Chondrocyte (in vitro differentiated cells): ENCODE results near the gene TEKT2. TPM values are rescaled to one million over a fixed set of nuclear protein-coding genes. Genes with fewer than 3 reads are reported as not detected.
A peak's percentile ranks its signal among the peaks of the same experiment; 100 is the strongest.

ENCODE experiments used
- DNase-seq: peaks from one replicate; pipeline ENCODE4 v3.0.0; 2021; ENCODE audit warnings: mixed read lengths, low spot score
- H3K27ac Mint-ChIP-seq: one replicate; pipeline ENCODE4 v1.8.0; 2021; ENCODE audit warnings: mild to moderate bottlenecking, moderate library complexity, mixed read lengths; ENCODE audit not compliant: unreplicated experiment
- H3K27me3 Mint-ChIP-seq: 2 replicates; pipeline ENCODE4 v1.8.0; 2021; ENCODE audit warnings: low read depth, mixed read lengths
- H3K36me3 Mint-ChIP-seq: 2 replicates; pipeline ENCODE4 v1.8.0; 2021; ENCODE audit warnings: low read depth, mixed read lengths
- H3K4me1 Mint-ChIP-seq: 2 replicates; pipeline ENCODE4 v1.8.0; 2021; ENCODE audit warnings: low read depth, mild to moderate bottlenecking, mixed read lengths
- H3K4me3 Mint-ChIP-seq: one replicate; pipeline ENCODE4 v1.8.0; 2021; ENCODE audit warnings: mild to moderate bottlenecking, moderate library complexity, mixed read lengths; ENCODE audit not compliant: unreplicated experiment
- H3K9me3 Mint-ChIP-seq: 2 replicates; pipeline ENCODE4 v1.8.0; 2021; ENCODE audit warnings: low read depth, mixed read lengths
- total RNA-seq: library from RNA; stranded (reverse); gene quantifications from 3 replicates; pipeline ENCODE4 v1.2.1, GENCODE V29; 2021
- TF ChIP-seq, protein P1 (sequence below): fragments of 200-600 bp; sonication (generic); IDR thresholded peaks from 2 replicates; pipeline ENCODE4 v1.5.0; 2021; ENCODE audit warnings: antibody characterized with exemption, mild to moderate bottlenecking, moderate library complexity

TEKT2 gene
- total RNA-seq, 1 donor from 2014 or later = 0.17 TPM

DNA sequence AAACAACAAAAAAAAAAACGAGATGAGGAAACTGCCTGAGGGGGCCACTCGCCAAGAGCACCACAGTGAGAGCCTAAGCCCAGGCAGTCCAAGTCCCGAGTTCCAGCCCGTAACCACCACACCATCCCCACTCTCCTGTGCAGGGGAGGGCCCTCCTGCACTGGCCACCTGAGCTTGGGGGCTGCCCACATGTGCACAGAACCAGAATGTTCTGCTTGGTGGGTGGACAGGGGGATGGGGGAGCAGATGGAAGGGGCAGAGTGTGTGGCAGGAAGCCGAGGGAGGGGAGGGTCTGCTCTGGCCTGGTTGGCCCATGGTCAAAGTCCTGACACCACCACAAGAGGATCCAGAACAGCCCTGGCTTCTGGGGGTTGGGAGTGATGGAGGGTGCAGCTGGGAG is 22.4 kb downstream of the TEKT2 start:
- H3K36me3 Mint-ChIP-seq = no peaks in the 10 kb centered on the region
- H3K4me3 Mint-ChIP-seq = no peak overlapping the region
- peak overlapping the region; percentile 74 for H3K27ac Mint-ChIP-seq
- TF ChIP-seq, protein P1, sequence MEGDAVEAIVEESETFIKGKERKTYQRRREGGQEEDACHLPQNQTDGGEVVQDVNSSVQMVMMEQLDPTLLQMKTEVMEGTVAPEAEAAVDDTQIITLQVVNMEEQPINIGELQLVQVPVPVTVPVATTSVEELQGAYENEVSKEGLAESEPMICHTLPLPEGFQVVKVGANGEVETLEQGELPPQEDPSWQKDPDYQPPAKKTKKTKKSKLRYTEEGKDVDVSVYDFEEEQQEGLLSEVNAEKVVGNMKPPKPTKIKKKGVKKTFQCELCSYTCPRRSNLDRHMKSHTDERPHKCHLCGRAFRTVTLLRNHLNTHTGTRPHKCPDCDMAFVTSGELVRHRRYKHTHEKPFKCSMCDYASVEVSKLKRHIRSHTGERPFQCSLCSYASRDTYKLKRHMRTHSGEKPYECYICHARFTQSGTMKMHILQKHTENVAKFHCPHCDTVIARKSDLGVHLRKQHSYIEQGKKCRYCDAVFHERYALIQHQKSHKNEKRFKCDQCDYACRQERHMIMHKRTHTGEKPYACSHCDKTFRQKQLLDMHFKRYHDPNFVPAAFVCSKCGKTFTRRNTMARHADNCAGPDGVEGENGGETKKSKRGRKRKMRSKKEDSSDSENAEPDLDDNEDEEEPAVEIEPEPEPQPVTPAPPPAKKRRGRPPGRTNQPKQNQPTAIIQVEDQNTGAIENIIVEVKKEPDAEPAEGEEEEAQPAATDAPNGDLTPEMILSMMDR = no peak
- H3K4me1 Mint-ChIP-seq = peaks cover 38% of the 10 kb centered on the region
- H3K9me3 Mint-ChIP-seq = no peaks in the 10 kb centered on the region
- DNase-seq = no peak
- no peaks in the 10 kb centered on the region for H3K27me3 Mint-ChIP-seq

DNA sequence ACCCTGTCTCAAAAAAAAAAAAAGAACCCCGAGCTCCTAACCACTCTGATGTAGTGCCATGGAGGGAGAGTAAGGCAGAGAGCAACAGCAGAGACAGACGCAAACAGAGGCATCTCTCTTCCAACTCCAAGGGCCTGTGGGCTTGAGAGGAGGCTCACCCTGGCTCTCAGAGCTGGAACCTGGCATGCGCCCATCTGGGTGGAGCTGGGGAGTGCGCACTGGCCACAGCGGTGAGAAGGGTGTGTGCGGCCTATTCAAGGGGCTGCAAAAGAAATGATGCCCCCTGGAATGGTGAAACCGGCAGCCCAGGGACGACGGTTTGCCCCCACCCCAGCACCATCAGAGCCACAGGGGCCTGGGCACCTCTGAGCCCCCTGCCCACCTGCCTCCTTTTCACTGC is 23.5 kb downstream of the TEKT2 start:
- H3K27ac Mint-ChIP-seq = no peak overlapping the region
- no peaks in the 10 kb centered on the region for H3K36me3 Mint-ChIP-seq
- H3K27me3 Mint-ChIP-seq = no peaks in the 10 kb centered on the region
- H3K4me1 Mint-ChIP-seq = peaks cover 39% of the 10 kb centered on the region
- no peak overlapping the region for H3K4me3 Mint-ChIP-seq
- TF ChIP-seq, protein P1 = no peak
- peak; percentile 75 for DNase-seq
- H3K9me3 Mint-ChIP-seq = no peaks in the 10 kb centered on the region

DNA sequence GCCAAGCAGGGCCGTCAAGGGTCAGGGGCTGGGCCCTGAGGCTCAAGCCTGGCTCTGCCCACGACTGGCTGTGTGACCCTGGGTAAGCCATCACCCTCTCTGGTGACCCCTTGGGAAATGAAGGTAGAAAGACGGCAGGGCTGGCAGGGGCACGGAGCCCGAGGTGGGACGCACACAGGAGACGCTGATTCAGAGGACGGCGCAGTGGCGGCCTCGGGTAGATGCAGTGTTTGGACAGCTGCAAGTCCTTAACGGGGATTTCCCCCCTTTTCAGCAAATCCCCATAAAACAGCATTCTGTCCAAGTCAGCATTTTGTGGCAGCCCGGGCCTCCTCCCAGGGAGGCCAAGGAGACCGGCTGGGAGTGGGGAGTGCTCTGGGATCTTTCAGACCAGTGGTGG is 24.4 kb downstream of the TEKT2 start:
- H3K9me3 Mint-ChIP-seq = no peaks in the 10 kb centered on the region
- TF ChIP-seq, protein P1 = no peak
- H3K27me3 Mint-ChIP-seq = no peaks in the 10 kb centered on the region
- peaks cover 39% of the 10 kb centered on the region for H3K4me1 Mint-ChIP-seq
- H3K4me3 Mint-ChIP-seq = no peak overlapping the region
- H3K27ac Mint-ChIP-seq = peak overlapping the region; percentile 80
- DNase-seq = peak; percentile 66
- H3K36me3 Mint-ChIP-seq = no peaks in the 10 kb centered on the region

DNA sequence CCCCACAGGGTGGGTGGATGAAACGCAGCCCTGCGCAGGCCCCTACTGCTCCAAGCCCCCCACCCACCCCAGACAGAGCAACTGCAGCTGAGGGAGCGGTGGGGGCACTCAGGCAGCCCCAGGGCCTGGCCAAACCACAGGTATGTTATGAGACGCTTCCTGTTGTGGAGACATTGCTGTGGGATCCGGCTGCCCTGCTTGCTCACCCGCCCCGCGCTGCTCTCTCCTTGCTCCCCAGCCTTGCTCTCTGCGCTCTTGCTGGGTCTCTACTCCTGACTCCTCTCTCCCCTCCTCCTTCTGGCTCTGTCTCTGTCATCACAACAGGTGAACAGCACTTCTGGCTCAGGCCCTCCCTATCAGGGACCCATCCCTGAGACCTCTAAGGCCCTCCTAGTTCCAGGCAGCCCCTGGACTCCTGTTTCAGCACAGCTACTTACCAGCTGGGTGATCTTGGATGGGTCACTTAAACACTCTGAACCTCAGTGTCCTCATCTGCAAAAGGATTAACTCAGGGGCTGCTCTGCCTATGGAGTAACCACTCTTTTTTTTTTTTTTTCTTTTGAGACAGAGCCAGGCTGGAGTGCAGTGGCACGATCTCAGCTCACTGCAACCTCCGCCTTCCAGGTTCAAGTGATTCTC is 25.3 kb downstream of the TEKT2 start:
- TF ChIP-seq, protein P1 = no peak
- H3K27me3 Mint-ChIP-seq = no peaks in the 10 kb centered on the region
- H3K4me1 Mint-ChIP-seq = peaks cover 39% of the 10 kb centered on the region
- H3K27ac Mint-ChIP-seq = peak overlapping the region; percentile 96
- H3K4me3 Mint-ChIP-seq = no peak overlapping the region
- no peaks in the 10 kb centered on the region for H3K9me3 Mint-ChIP-seq
- peak; percentile 92 for DNase-seq
- H3K36me3 Mint-ChIP-seq = no peaks in the 10 kb centered on the region

DNA sequence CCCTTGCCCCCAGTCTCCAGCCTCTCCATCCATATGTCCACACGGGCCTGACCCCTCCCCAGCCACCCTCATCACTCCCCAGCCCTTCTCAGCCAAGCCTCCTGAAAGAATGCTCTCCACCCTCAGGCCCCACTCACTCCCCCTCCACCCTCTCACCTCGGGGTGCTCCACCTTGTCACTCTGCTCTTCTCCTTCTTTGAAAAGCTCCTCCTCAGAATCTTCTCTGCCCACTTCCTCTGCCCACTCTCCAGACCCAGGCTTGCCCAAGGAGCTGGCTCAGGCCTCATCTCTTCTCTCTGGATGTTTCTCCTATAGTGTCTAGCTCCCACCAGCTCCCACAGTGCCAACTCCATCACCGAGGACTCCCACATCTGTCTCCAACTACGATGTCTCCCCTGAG is 27.3 kb downstream of the TEKT2 start:
- no peaks in the 10 kb centered on the region for H3K27me3 Mint-ChIP-seq
- no peak overlapping the region for H3K4me3 Mint-ChIP-seq
- no peaks in the 10 kb centered on the region for H3K9me3 Mint-ChIP-seq
- H3K36me3 Mint-ChIP-seq = no peaks in the 10 kb centered on the region
- TF ChIP-seq, protein P1 = no peak
- peaks cover 48% of the 10 kb centered on the region for H3K4me1 Mint-ChIP-seq
- DNase-seq = no peak
- no peak overlapping the region for H3K27ac Mint-ChIP-seq
